ENCODE results near the gene TRA2B.

TRA2B gene

GRCh38 chr3:185949515-185949914, 11.7 kb upstream of the TRA2B start:
- no peak for DNase-seq

DNA sequence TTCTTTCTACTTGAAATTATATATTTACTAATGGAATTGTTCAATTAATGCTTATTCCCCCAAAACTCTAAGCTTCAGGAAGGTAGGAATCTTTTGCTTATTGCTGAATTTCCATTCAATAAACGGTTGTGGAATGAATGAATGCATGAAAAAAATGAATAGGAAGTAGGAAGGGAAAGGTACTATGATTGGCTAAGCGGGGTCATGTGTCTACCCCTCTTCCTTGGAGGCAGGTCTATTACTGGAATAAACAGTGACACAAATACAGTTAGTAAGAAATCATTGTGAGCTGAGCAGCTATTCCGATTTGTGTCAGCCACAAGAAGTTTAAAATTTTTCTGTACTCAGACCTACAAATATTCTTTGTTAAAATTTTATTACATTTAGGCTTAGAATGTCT, 10.5 kb upstream of the TRA2B start:
- no peak for DNase-seq

DNA sequence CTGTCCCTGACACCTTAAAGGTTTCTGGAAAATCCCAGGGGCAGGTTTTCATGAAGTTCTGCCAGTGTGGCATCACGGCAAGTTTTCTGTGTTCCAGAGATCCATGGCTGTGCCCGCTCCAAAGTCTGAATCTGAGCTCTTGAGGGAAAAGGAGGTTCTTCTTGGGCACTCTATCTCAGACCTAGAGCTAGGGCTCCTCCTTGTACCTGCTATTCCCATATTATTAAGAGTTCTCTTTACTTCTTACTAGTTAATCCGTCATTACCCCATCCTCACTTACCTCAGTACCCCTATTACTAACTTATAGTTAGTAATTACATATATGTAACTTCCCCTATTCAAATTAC, 5.9 kb upstream of the TRA2B start:
- no peak for DNase-seq

- DNase-seq = peak; percentile 42
Measured at GRCh38 chr3:185942907-185943759, 5.3 kb upstream of the TRA2B start.

DNA sequence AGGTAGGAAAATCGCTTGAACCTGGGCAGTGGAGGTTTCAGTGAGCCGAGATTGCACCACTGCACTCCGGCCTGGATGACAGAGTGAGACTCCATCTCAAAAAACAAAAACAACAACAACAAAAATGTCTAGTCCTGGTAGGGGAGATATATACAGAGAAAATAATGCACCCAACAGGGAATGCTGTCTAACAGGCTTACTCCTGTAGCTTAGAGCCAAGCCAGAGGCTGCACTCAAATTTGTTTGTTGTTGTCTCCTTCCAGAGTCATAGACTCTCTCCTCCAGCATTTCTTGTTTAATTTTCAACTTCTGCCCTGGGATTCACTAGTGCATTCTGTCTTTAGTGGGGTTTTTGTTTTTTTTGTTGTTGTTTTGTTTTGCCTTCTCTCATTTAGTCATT, 4.6 kb upstream of the TRA2B start:
- no peak for DNase-seq

DNA sequence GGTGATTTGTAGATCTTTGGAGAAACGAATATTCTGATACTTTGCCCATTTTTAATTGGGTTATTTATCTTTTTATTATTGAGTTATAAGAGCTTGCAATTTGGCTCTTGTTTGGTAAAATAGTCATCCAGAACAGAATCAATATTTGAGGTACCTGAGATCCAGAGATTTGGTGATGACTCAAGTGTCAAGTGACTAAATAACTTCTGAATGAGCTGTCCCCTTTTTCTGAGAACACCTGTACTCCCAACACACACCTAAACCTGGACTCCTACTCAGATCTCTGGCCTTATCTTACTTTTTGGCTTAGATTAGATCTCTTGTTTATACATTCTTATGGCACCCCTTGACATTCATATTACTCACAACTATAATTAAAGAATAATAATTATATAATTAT, 3.1 kb upstream of the TRA2B start:
- DNase-seq = no peak

- no peak for DNase-seq
Measured at GRCh38 chr3:185939721-185940120, 1.9 kb upstream of the TRA2B start.

GRCh38 chr3:185936814-185937688, 763 bp downstream of the TRA2B start:
- DNase-seq = peak; percentile 84

GRCh38 chr3:185936273-185936629, 1.6 kb downstream of the TRA2B start:
- no peak for DNase-seq

DNA sequence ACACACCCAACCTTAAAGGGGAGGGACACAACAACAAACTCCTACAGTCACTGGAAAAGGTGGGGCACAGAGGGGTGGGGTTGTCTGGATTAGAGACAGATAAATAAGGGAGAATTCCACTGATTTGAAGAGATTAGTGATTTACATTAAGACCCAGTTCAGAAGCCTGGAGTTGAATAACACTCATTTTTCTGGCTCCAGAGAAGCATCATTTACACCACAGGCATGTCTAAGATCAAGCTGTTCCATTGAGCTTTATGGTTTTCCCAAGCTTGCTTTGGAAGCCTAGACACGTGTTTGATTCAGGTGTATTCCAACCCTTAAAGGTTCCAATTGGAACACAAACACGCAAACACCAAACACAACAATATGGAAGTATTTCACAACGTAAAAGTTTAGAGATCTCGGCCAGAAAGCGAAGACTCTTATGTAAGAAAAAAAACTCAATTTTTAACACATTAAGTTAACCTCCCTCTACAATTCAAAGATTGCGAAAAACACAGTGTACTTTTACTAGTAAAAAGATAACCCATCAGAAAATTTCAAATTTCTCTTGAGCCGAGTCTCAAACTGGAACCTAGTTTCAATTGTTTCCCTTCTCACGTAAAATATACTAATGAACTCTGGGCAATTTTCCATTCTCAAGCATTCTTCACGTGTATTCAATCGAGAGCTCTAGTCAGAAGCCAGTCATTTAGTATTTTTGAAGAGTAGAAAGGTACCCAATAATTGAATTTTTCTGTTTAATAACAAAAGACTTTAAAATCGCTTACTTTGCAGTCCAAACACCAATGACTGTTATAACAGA, 2.1 kb downstream of the TRA2B start:
- no peak for DNase-seq

GRCh38 chr3:185934767-185935464, 2.9 kb downstream of the TRA2B start:
- DNase-seq = no peak

DNA sequence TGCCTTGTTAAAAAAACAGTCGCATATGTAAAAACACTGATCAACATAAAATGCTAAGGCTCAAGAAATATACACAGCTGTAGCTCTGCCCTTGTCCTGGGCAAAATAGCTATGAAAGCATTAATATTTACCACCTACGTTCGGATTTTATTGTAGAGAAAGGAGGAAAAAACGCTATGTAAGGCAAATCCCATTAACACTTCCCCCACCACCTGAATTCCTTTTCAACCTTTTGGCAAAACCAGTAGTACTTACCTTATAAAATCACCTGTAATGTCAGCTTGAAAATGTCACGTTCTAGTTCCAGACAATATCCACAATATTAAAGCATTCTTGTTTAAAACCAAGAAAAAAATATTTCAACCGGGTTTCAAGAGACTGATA, 3.6 kb downstream of the TRA2B start:
- no peak for DNase-seq

- no peak for DNase-seq
Measured at GRCh38 chr3:185933374-185934173, 4.2 kb downstream of the TRA2B start.

DNA sequence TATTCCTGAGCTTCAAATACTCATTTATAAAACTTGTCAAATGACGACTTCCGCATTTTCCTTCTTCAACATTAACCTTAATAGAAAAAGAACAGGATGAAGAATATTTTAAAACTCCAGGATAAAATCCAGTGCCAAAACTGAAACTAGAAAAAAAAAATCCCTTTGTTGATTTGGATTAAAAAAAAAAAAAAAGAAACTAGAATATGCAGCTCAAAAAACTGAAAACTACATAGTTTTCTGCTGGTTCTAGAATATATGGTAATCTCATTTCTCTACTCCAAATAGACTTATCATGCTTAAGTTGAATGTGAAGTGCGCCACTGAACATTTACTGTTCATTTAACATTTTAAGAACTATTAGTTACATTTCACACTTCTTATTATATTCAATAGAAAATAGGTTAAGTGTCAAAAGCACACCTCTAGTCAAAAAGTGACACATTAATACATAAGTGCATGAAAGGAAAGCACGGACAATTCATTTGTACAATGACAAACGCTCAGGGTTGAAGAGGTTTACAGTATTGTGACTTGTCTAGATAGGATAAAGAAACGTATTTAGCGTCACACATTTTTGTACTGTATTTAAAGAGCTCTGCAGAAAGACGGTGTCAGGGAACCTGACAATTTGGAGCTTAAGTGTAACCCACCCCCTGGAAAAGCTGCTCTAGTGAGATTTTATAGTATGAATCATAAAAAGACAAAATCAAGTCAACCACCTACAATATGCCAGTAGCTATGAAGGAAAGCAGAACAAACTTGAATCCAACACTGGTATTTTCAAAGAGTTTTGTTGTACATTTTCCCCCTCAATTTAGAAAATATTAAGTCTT, 5.8 kb downstream of the TRA2B start:
- no peak for DNase-seq

GRCh38 chr3:185930393-185931107, 7.3 kb downstream of the TRA2B start:
- DNase-seq = no peak

- DNase-seq = no peak
Measured at GRCh38 chr3:185929192-185930151, 8.3 kb downstream of the TRA2B start.

DNA sequence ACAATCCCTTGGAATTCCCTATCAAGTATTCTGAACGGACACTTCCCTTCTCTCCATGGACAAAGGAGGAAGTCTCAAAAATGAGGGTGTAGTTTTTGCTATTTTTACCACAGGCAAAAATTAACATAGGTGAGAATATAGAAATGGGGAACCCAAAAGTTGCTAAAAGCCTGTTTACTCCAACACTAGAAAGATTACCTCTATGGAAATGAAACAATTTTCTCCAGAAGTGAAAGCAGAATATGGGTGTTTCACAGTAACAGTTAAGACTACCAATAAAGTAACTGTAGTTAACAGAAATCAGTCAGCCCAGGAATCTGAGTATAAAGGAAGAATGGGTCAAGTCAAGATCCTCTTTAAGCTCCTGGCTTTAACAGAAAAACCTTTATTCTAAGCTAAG, 9.3 kb downstream of the TRA2B start:
- DNase-seq = no peak

- no peak for DNase-seq
Measured at GRCh38 chr3:185927501-185928200, 10.2 kb downstream of the TRA2B start.
